Gastroesophageal sphincter (tissue), 3 donors: Measurements from ENCODE around the gene HCRT.

Source experiments
- CTCF ChIP-seq, 4 experiments: fragments of 200-600 bp in 2 of 4; fragments of 450-650 bp in 2 of 4; sonication (generic) in 1 of 4; IDR thresholded peaks; one replicate each; pipeline ENCODE4 v1.5.1; 2017 to 2019; ENCODE audit warnings: antibody characterized with exemption in 4 of 4, mild to moderate bottlenecking in 2 of 4, moderate library complexity in 2 of 4
- EP300 ChIP-seq: sonication (generic); formaldehyde crosslinking; IDR thresholded peaks from one replicate; pipeline ENCODE4 v1.6.1; 2017; ENCODE audit warnings: antibody characterized with exemption, mild to moderate bottlenecking
- POLR2AphosphoS5 ChIP-seq: sonication (generic); formaldehyde crosslinking; IDR thresholded peaks from one replicate; pipeline ENCODE4 v1.6.1; 2017; ENCODE audit warnings: antibody characterized with exemption

GRCh38 chr17:42202159-42202558, 16.9 kb upstream of the HCRT start:
- TF ChIP-seq CTCF (IDR thresholded peaks at IDR 0.05) (no peak), EP300 (no peak), POLR2AphosphoS5 (no peak)
